Lower leg skin (tissue), 3 donors: ENCODE data around the gene SH3BP1.

ENCODE experiments used
- CTCF ChIP-seq, 3 donors: fragments of 450-650 bp; IDR thresholded peaks; one replicate each; pipeline ENCODE4 v1.5.1; 2016; ENCODE audit warnings: antibody characterized with exemption in 3 of 3, mild to moderate bottlenecking in 3 of 3, moderate library complexity in 2 of 3
- POLR2A ChIP-seq, 2 donors: fragments of 450-650 bp; IDR thresholded peaks; one replicate each; pipeline ENCODE4 v1.6.1; 2016 to 2017; ENCODE audit warnings: antibody characterized with exemption in 2 of 2, mild to moderate bottlenecking in 1 of 2, moderate library complexity in 1 of 2

- no peak for TF ChIP-seq CTCF (IDR thresholded peaks at IDR 0.05)
- no peak for TF ChIP-seq POLR2A (IDR thresholded peaks at IDR 0.05)
Observed at GRCh38 chr22:37639070-37639760, at the start of gene SH3BP1.
